Stimulated activated CD8-positive, alpha-beta memory T cell treated with anti-CD3 and anti-CD28 coated beads, Interleukin-15, amount 100 ng/mL, for 24 hours (primary cell): Measurements from ENCODE around the gene HELZ.
"Not testable (repeated sequence)": the region's sequence is repeated elsewhere in the genome, so short reads cannot be mapped to it uniquely, and the experiment has no call there.

ENCODE experiments used
- DNase-seq: peaks from one replicate; pipeline ENCODE4 v3.0.0-alpha.2; 2020; ENCODE audit warnings: low read depth

Gene HELZ

GRCh38 chr17:67245073-67245693 is at the start of gene HELZ:
TSS of gene HELZ (minus strand) at chr17:67245196. CDS start at chr17:67218804, 26,392 bp downstream.
- peak; percentile 52 for DNase-seq

- DNase-seq = peak; percentile 15
Measured at GRCh38 chr17:67293251-67294203, 48.5 kb upstream of the HELZ start.

- DNase-seq = no peak
Measured at GRCh38 chr17:67290711-67291291, 45.8 kb upstream of the HELZ start.

GRCh38 chr17:67290244-67290643 is 45.2 kb upstream of the HELZ start:
- DNase-seq = no peak

GRCh38 chr17:67289181-67289876 is 44.3 kb upstream of the HELZ start:
- DNase-seq = no peak

- DNase-seq = not testable (repeated sequence)
Measured at GRCh38 chr17:67286826-67287225, 41.8 kb upstream of the HELZ start.

- DNase-seq = no peak
Measured at GRCh38 chr17:67285360-67285759, 40.4 kb upstream of the HELZ start.

GRCh38 chr17:67283731-67284516 is 38.9 kb upstream of the HELZ start:
- DNase-seq = no peak

- no peak for DNase-seq
Measured at GRCh38 chr17:67281743-67282142, 36.7 kb upstream of the HELZ start.

GRCh38 chr17:67281053-67281452 is 36.1 kb upstream of the HELZ start:
- no peak for DNase-seq

GRCh38 chr17:67280279-67280678 is 35.3 kb upstream of the HELZ start:
- no peak for DNase-seq

GRCh38 chr17:67279115-67279514 is 34.1 kb upstream of the HELZ start:
- no peak for DNase-seq

GRCh38 chr17:67278363-67278762 is 33.4 kb upstream of the HELZ start:
- DNase-seq = no peak

GRCh38 chr17:67276075-67276474 is 31.1 kb upstream of the HELZ start:
- DNase-seq = no peak

GRCh38 chr17:67274466-67274865 is 29.5 kb upstream of the HELZ start:
- DNase-seq = no peak

- no peak for DNase-seq
Measured at GRCh38 chr17:67273900-67274299, 28.9 kb upstream of the HELZ start.

GRCh38 chr17:67272312-67273047 is 27.5 kb upstream of the HELZ start:
- no peak for DNase-seq

- not testable (repeated sequence) for DNase-seq
Measured at GRCh38 chr17:67271187-67271586, 26.2 kb upstream of the HELZ start.

GRCh38 chr17:67270416-67270815 is 25.4 kb upstream of the HELZ start:
- no peak for DNase-seq

- DNase-seq = no peak
Measured at GRCh38 chr17:67266496-67266895, 21.5 kb upstream of the HELZ start.
